Naive thymus-derived CD4-positive, alpha-beta T cell (primary cell): Measurements from ENCODE around the gene B4GALNT4. TPM values are rescaled to one million over a fixed set of nuclear protein-coding genes. Genes with fewer than 3 reads are reported as not detected.
"Not testable (repeated sequence)": the region's sequence is repeated elsewhere in the genome, so short reads cannot be mapped to it uniquely, and the experiment has no call there.

Experiments
- ATAC-seq: fragments of 150-1000 bp; cut with Tn5 transposase; 2 replicates; pipeline ENCODE4 v1.10.0; 2021; ENCODE audit warnings: mild to moderate bottlenecking, moderate library complexity
- CTCF ChIA-PET: fragments of 350-600 bp; sonication (Branson Sonifier 250); formaldehyde crosslinking; loops from one replicate; lab custom pipeline; 2021; ENCODE audit warnings: antibody characterized with exemption; lab: Charles Lee
- POLR2A ChIA-PET: fragments of 350-600 bp; sonication (Branson Sonifier 250); formaldehyde crosslinking; loops from one replicate; lab custom pipeline; 2021; ENCODE audit warnings: antibody characterized with exemption, inconsistent platforms; lab: Charles Lee
- DNase-seq, 9 donors: peaks; one replicate each; pipeline versions ENCODE4 v3.0.0 to v3.0.0-alpha.2; 2020 to 2022; ENCODE audit warnings: mixed read lengths in 1 of 9
- H3K27ac ChIP-seq: one replicate; pipeline ENCODE4 v1.7.0; 2013; ENCODE audit warnings: mild to moderate bottlenecking, low read depth, low read length, moderate library complexity
- H3K27me3 ChIP-seq, 2 donors: one replicate each; pipeline ENCODE4 v1.7.0; 2013; ENCODE audit warnings: low read length in 2 of 2, mild to moderate bottlenecking in 2 of 2, moderate library complexity in 2 of 2; ENCODE audit not compliant: control insufficient read depth in 2 of 2, insufficient read depth in 2 of 2
- H3K36me3 ChIP-seq, 3 experiments: 1 replicate in 2 of 3; 2 replicates in 1 of 3; pipeline ENCODE4 v1.7.0; 2013; ENCODE audit warnings: low read length in 3 of 3, mild to moderate bottlenecking in 3 of 3, moderate library complexity in 1 of 3; ENCODE audit not compliant: insufficient read depth in 3 of 3, control insufficient read depth in 2 of 3
- H3K4me1 ChIP-seq, 2 donors: one replicate each; pipeline ENCODE4 v1.7.0; 2013; ENCODE audit warnings: low read length in 2 of 2, mild to moderate bottlenecking in 2 of 2, moderate library complexity in 1 of 2; ENCODE audit not compliant: control insufficient read depth in 2 of 2, insufficient read depth in 2 of 2
- H3K4me3 ChIP-seq: 2 replicates; pipeline ENCODE4 v1.7.0; 2013; ENCODE audit warnings: mild to moderate bottlenecking, low read length
- H3K9me3 ChIP-seq, 3 experiments: 1 replicate in 2 of 3; 2 replicates in 1 of 3; pipeline ENCODE4 v1.7.0; 2013; ENCODE audit warnings: low read length in 3 of 3; ENCODE audit not compliant: control insufficient read depth in 2 of 3
- H3K27ac Mint-ChIP-seq, 9 donors: one replicate each; pipeline ENCODE4 v1.8.0; 2020 to 2022; ENCODE audit warnings: mixed read lengths in 9 of 9, mild to moderate bottlenecking in 8 of 9, moderate library complexity in 5 of 9, inconsistent platforms in 2 of 9
- H3K27me3 Mint-ChIP-seq, 5 donors: one replicate each; pipeline ENCODE4 v1.8.0; 2021 to 2022; ENCODE audit warnings: mixed read lengths in 5 of 5, mild to moderate bottlenecking in 1 of 5
- H3K36me3 Mint-ChIP-seq, 5 donors: one replicate each; pipeline ENCODE4 v1.8.0; 2020 to 2022; ENCODE audit warnings: mixed read lengths in 5 of 5, mild to moderate bottlenecking in 3 of 5, inconsistent platforms in 1 of 5
- H3K4me1 Mint-ChIP-seq, 7 donors: one replicate each; pipeline ENCODE4 v1.8.0; 2020 to 2022; ENCODE audit warnings: mixed read lengths in 7 of 7, mild to moderate bottlenecking in 3 of 7, inconsistent platforms in 1 of 7
- H3K4me3 Mint-ChIP-seq, 10 donors: one replicate each; pipeline ENCODE4 v1.8.0; 2020 to 2022; ENCODE audit warnings: mild to moderate bottlenecking in 10 of 10, mixed read lengths in 10 of 10, moderate library complexity in 6 of 10, inconsistent platforms in 2 of 10
- H3K9me3 Mint-ChIP-seq, 11 donors: one replicate each; pipeline ENCODE4 v1.8.0; 2020 to 2022; ENCODE audit warnings: mixed read lengths in 11 of 11, mild to moderate bottlenecking in 4 of 11, inconsistent platforms in 1 of 11, moderate library complexity in 1 of 11
- intact Hi-C, 2 donors: fragments of 100-400 bp; cut with micrococcal nuclease; formaldehyde crosslinking; loops; one replicate each; pipeline ENCODE4 v1.15.1; 2023
- polyA plus RNA-seq, 2 donors: library from polyadenylated mRNA; unstranded; fragments of 300-500 nt; fragmentation: Illumina TruSeq; gene quantifications; one replicate each; pipeline ENCODE4 v1.2.3, GENCODE V29; 2021
- total RNA-seq, 6 experiments: library from RNA in 5 of 6; stranded (reverse) in 5 of 6; gene quantifications; 1 replicate in 5 of 6; 2 replicates in 1 of 6; pipeline ENCODE4 v1.2.3 and lab custom pipeline; 2021 to 2026

The B4GALNT4 gene
- total and polyA plus RNA-seq, 7 experiments from 2014 or later = 0.14 to 11.8 (median 2.6) TPM; not detected in 1

DNA sequence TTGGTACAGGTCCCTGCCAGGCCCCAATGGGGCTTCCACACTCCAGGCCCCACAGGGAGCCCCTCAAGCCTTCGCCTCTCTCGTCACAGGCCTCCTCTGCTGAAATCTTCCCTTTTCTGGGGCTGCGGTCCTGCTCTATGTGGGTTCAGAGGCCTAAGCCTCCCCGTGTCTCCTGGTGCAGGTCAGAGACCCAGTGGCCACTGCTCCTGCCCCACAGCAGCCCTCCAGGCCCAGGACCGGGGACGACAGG lies 42.8 kb upstream of the B4GALNT4 start:
- Histone ChIP-seq H3K4me1 (peaks cover 35 to 62% of the 10 kb centered on the region in 2 donors), H3K36me3 (no peaks in the 10 kb centered on the region), H3K27me3 (no peaks in the 10 kb centered on the region), H3K4me3 (peak overlapping the region; percentile 50), H3K27ac (peak overlapping the region; percentile 88), H3K9me3 (no peaks in the 10 kb centered on the region)
- Mint-ChIP-seq H3K36me3 (peaks cover 0 to 7% (median 0%) of the 10 kb centered on the region in 5 donors), H3K9me3 (no peaks in the 10 kb centered on the region), H3K27me3 (no peaks in the 10 kb centered on the region), H3K4me1 (peaks cover 48 to 75% (median 69%) of the 10 kb centered on the region in 7 donors), H3K4me3 (peak overlapping the region; percentile 59 to 85 (median 78)), H3K27ac (peak overlapping the region; percentile 84 to 97 (median 94))
- POLR2A ChIA-PET = interaction anchor here (1.2 to 5.2 kb wide), 8 partner anchors 10 to 29 kb away, joined by 4 to 41 read pairs (median 6); no protein-coding TSS in a partner anchor
- intact Hi-C loops = loop anchor here in 1 of 2 donors (2.0 kb wide), 1 partner anchor 28 kb away; no protein-coding TSS in a partner anchor
- DNase-seq (no peak), ATAC-seq (peak; percentile 12)
- CTCF ChIA-PET = no interaction called here

- Histone ChIP-seq H3K9me3 (no peaks in the 10 kb centered on the region), H3K4me3 (peak overlapping the region; percentile 50), H3K4me1 (peaks cover 40 to 67% of the 10 kb centered on the region in 2 donors), H3K27me3 (no peaks in the 10 kb centered on the region), H3K27ac (peak overlapping the region; percentile 88), H3K36me3 (no peaks in the 10 kb centered on the region)
- Mint-ChIP-seq H3K4me3 (peak overlapping the region; percentile 66 to 85 (median 78)), H3K36me3 (peaks cover 0 to 7% (median 0%) of the 10 kb centered on the region in 5 donors), H3K9me3 (no peaks in the 10 kb centered on the region), H3K27ac (peak overlapping the region; percentile 84 to 97 (median 94)), H3K27me3 (no peaks in the 10 kb centered on the region), H3K4me1 (peaks cover 48 to 80% (median 72%) of the 10 kb centered on the region in 7 donors)
- CTCF ChIA-PET = interaction anchor here (0.6 to 1.2 kb wide), 3 partner anchors 34 to 121 kb away, joined by 3 read pairs; partner anchors contain the start of gene SIGIRR
- DNase-seq (peak in 8 of 9 donors; percentile 54 to 79 (median 64)), ATAC-seq (peak; percentile 81)
- POLR2A ChIA-PET = interaction anchor here (0.7 to 5.2 kb wide), 11 partner anchors 9 to 122 kb away, joined by 3 to 41 read pairs (median 5); partner anchors contain the start of gene RIC8A
- intact Hi-C loops = loop anchor here in 1 of 2 donors (2.0 kb wide), 1 partner anchor 28 kb away; no protein-coding TSS in a partner anchor
Measured at GRCh38 chr11:326842-327580, 42.3 kb upstream of the B4GALNT4 start.

- peaks cover 40 to 67% of the 10 kb centered on the region in 2 donors for H3K4me1 ChIP-seq
- Mint-ChIP-seq H3K36me3 (peaks cover 0 to 7% (median 0%) of the 10 kb centered on the region in 5 donors), H3K4me3 (peak overlapping the region; percentile 66 to 85 (median 78)), H3K4me1 (peaks cover 50 to 85% (median 73%) of the 10 kb centered on the region in 7 donors), H3K27ac (peak overlapping the region; percentile 84 to 97 (median 94)), H3K9me3 (no peaks in the 10 kb centered on the region), H3K27me3 (no peaks in the 10 kb centered on the region)
- H3K27ac ChIP-seq = peak overlapping the region; percentile 88
- POLR2A ChIA-PET = interaction anchor here (0.5 to 5.2 kb wide), 12 partner anchors 8 to 121 kb away, joined by 3 to 41 read pairs (median 4); partner anchors contain the start of gene RIC8A
- no peak for ATAC-seq
- H3K9me3 ChIP-seq = no peaks in the 10 kb centered on the region
- DNase-seq = no peak
- CTCF ChIA-PET = interaction anchor here (0.6 to 1.2 kb wide), 3 partner anchors 34 to 121 kb away, joined by 3 read pairs; partner anchors contain the start of gene SIGIRR
- no peak overlapping the region for H3K4me3 ChIP-seq
- intact Hi-C loops = loop anchor here in 1 of 2 donors (2.0 kb wide), 1 partner anchor 27 kb away; no protein-coding TSS in a partner anchor
- no peaks in the 10 kb centered on the region for H3K27me3 ChIP-seq
- H3K36me3 ChIP-seq = no peaks in the 10 kb centered on the region
Measured at GRCh38 chr11:327581-327923, 41.7 kb upstream of the B4GALNT4 start.

DNA sequence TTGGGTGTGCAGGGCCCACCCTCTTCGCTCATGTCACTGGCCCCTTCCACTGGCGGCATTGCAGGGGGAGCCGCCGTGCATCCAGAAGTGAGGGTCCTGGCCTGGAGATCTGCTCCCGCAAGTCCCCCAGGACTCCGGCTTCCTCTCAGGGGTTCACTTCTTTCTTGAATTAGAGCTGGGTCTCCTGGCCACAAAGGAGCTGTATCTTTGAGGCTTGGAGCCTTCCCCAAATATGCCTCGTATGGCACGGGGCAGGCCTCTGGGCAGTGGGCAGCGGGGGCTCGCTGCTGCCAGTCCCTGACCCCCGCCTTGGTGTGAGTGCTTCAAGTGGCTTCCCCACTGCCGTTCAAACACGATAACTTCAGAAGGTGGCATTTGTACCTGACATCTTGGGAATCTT lies 41.3 kb upstream of the B4GALNT4 start:
- ATAC-seq (no peak), DNase-seq (no peak)
- H3K36me3 ChIP-seq = no peaks in the 10 kb centered on the region
- ChIA-PET POLR2A (interaction anchor here (0.5 to 5.2 kb wide), 7 partner anchors 8 to 39 kb away, joined by 3 to 41 read pairs (median 6); partner anchors contain the start of gene PGGHG), CTCF (interaction anchor here (1.2 to 2.8 kb wide), 2 partner anchors 27 to 120 kb away, joined by 3 to 12 read pairs; no protein-coding TSS in a partner anchor)
- H3K27me3 ChIP-seq = no peaks in the 10 kb centered on the region
- no peak overlapping the region for H3K4me3 ChIP-seq
- intact Hi-C loops = no loop called here
- Mint-ChIP-seq H3K27ac (peak overlapping the region in 8 of 9 donors; percentile 18 to 94 (median 79)), H3K36me3 (peaks cover 0 to 7% (median 0%) of the 10 kb centered on the region in 5 donors), H3K4me1 (peaks cover 50 to 90% (median 76%) of the 10 kb centered on the region in 7 donors), H3K9me3 (no peaks in the 10 kb centered on the region), H3K4me3 (peak overlapping the region in 4 of 10 donors; percentile 21 to 56 (median 49)), H3K27me3 (no peaks in the 10 kb centered on the region)
- H3K4me1 ChIP-seq = peaks cover 40 to 67% of the 10 kb centered on the region in 2 donors
- H3K27ac ChIP-seq = peak overlapping the region; percentile 32
- no peaks in the 10 kb centered on the region for H3K9me3 ChIP-seq

GRCh38 chr11:328516-329100 lies 40.7 kb upstream of the B4GALNT4 start:
- Mint-ChIP-seq H3K27ac (peak overlapping the region; percentile 18 to 94 (median 84)), H3K4me1 (peaks cover 49 to 92% (median 81%) of the 10 kb centered on the region in 7 donors), H3K36me3 (peaks cover 0 to 10% (median 0%) of the 10 kb centered on the region in 5 donors), H3K4me3 (peak overlapping the region in 4 of 10 donors; percentile 32 to 70 (median 41))
- Histone ChIP-seq H3K27ac (peak overlapping the region; percentile 32), H3K4me1 (peaks cover 40 to 67% of the 10 kb centered on the region in 2 donors)
- ATAC-seq, DNase-seq, H3K4me3 ChIP-seq, H3K9me3 ChIP-seq, H3K9me3 Mint-ChIP-seq, intact Hi-C loops, H3K27me3 ChIP-seq, H3K27me3 Mint-ChIP-seq, H3K36me3 ChIP-seq: not testable (repeated sequence)
- CTCF ChIA-PET = interaction anchor here (0.6 to 2.8 kb wide), 5 partner anchors 9 to 120 kb away, joined by 3 to 12 read pairs (median 3); no protein-coding TSS in a partner anchor
- POLR2A ChIA-PET = interaction anchor here (1.1 to 5.2 kb wide), 8 partner anchors 11 to 40 kb away, joined by 3 to 41 read pairs (median 12); partner anchors contain the start of gene PGGHG

- H3K9me3 Mint-ChIP-seq = no peaks in the 10 kb centered on the region
- DNase-seq = no peak
- H3K27ac Mint-ChIP-seq = peak overlapping the region; percentile 70 to 94 (median 84)
- intact Hi-C loops = no loop called here
- H3K4me3 ChIP-seq = no peak overlapping the region
- H3K27me3 Mint-ChIP-seq = no peaks in the 10 kb centered on the region
- peak overlapping the region; percentile 10 for H3K27ac ChIP-seq
- CTCF ChIA-PET = interaction anchor here (0.9 to 2.8 kb wide), 4 partner anchors 13 to 28 kb away, joined by 3 to 12 read pairs (median 7); no protein-coding TSS in a partner anchor
- peaks cover 0 to 10% (median 0%) of the 10 kb centered on the region in 5 donors for H3K36me3 Mint-ChIP-seq
- H3K27me3 ChIP-seq = no peaks in the 10 kb centered on the region
- H3K36me3 ChIP-seq = no peaks in the 10 kb centered on the region
- H3K4me1 ChIP-seq = peaks cover 40 to 55% of the 10 kb centered on the region in 2 donors
- no peak for ATAC-seq
- H3K9me3 ChIP-seq = no peaks in the 10 kb centered on the region
- peaks cover 42 to 88% (median 75%) of the 10 kb centered on the region in 7 donors for H3K4me1 Mint-ChIP-seq
- POLR2A ChIA-PET = interaction anchor here (0.6 to 5.2 kb wide), 13 partner anchors 9 to 84 kb away, joined by 3 to 28 read pairs (median 5); partner anchors contain the start of gene IFITM3
- H3K4me3 Mint-ChIP-seq = peak overlapping the region in 9 of 10 donors; percentile 19 to 70 (median 43)
Measured at GRCh38 chr11:329886-330253, 39.4 kb upstream of the B4GALNT4 start.
